GM23248 (cell line): ENCODE data around the gene MT1A. TPM values are rescaled to one million over a fixed set of nuclear protein-coding genes. Genes with fewer than 3 reads are reported as not detected.
A peak's percentile ranks its signal among the peaks of the same experiment; 100 is the strongest.

ENCODE experiments used
- DNase-seq: peaks from one replicate; pipeline ENCODE4 v3.0.0-alpha.2; 2015
- H2AFZ ChIP-seq: fragments of 200-600 bp; sonication (generic); 2 replicates; pipeline ENCODE4 v1.6.1; 2016; ENCODE audit warnings: antibody characterized with exemption
- H3F3A ChIP-seq: fragments of 200-600 bp; sonication (generic); 2 replicates; pipeline ENCODE4 v1.6.1; 2016; ENCODE audit warnings: mild to moderate bottlenecking, antibody characterized with exemption, mixed run types; ENCODE audit not compliant: insufficient read depth
- H3K27ac ChIP-seq: fragments of 200-600 bp; sonication (generic); 2 replicates; pipeline ENCODE4 v1.5.1; 2016; ENCODE audit warnings: mild to moderate bottlenecking
- H3K27me3 ChIP-seq: fragments of 200-600 bp; sonication (generic); replicated peaks from 2 replicates; pipeline ENCODE4 v1.6.1; 2016; ENCODE audit warnings: mild to moderate bottlenecking; ENCODE audit not compliant: insufficient read depth
- H3K36me3 ChIP-seq: fragments of 200-600 bp; sonication (generic); 2 replicates; pipeline ENCODE4 v1.6.1; 2016; ENCODE audit warnings: low read depth, mild to moderate bottlenecking
- H3K4me1 ChIP-seq: fragments of 200-600 bp; sonication (generic); 2 replicates; pipeline ENCODE4 v1.6.1; 2016; ENCODE audit warnings: mild to moderate bottlenecking; ENCODE audit not compliant: insufficient read depth
- H3K4me2 ChIP-seq: fragments of 200-600 bp; sonication (generic); one replicate; pipeline ENCODE4 v1.6.1; 2016; ENCODE audit warnings: mild to moderate bottlenecking; ENCODE audit not compliant: unreplicated experiment
- H3K4me3 ChIP-seq: fragments of 200-600 bp; sonication (generic); 2 replicates; pipeline ENCODE4 v1.5.1; 2016; ENCODE audit warnings: mild to moderate bottlenecking
- H3K79me2 ChIP-seq: fragments of 200-600 bp; sonication (generic); 2 replicates; pipeline ENCODE4 v1.6.1; 2016; ENCODE audit warnings: mild to moderate bottlenecking; ENCODE audit not compliant: insufficient read depth
- H3K9ac ChIP-seq: fragments of 200-600 bp; sonication (generic); 2 replicates; pipeline ENCODE4 v1.6.1; 2016; ENCODE audit warnings: mild to moderate bottlenecking
- H3K9me2 ChIP-seq: fragments of 200-600 bp; sonication (generic); 2 replicates; pipeline ENCODE4 v1.6.1; 2016; ENCODE audit warnings: mixed run types, mild to moderate bottlenecking, moderate library complexity; ENCODE audit not compliant: insufficient read depth
- H3K9me3 ChIP-seq: fragments of 200-600 bp; sonication (generic); one replicate; pipeline ENCODE4 v1.6.1; 2017; ENCODE audit warnings: low read depth
- H4K20me1 ChIP-seq: fragments of 200-600 bp; sonication (generic); 2 replicates; pipeline ENCODE4 v1.6.0; 2016; ENCODE audit not compliant: insufficient read depth
- EZH2 ChIP-seq: fragments of 200-600 bp; sonication (generic); IDR thresholded peaks from 2 replicates; pipeline ENCODE4 v1.6.1; 2018; ENCODE audit warnings: antibody characterized with exemption, mild to moderate bottlenecking; ENCODE audit not compliant: insufficient read depth, poor library complexity, severe bottlenecking
- EZH2phosphoT487 ChIP-seq: fragments of 200-600 bp; sonication (generic); IDR thresholded peaks from 2 replicates; pipeline ENCODE4 v1.6.1; 2018; ENCODE audit warnings: antibody characterized with exemption, moderate library complexity, mild to moderate bottlenecking, low read depth; ENCODE audit not compliant: insufficient read depth
- WGBS, 2 experiments: methylation state at CpG; one replicate each; pipeline ENCODE4 v1.1.6; 2015 to 2017; ENCODE audit warnings: low lambda C conversion rate in 2 of 2, low coverage in 1 of 2; ENCODE audit errors: missing lambda C conversion rate in 2 of 2; 5-methylcytosine and 5-hydroxymethylcytosine counted together
- in situ Hi-C: fragments of 300-500 bp; cut with MboI; formaldehyde crosslinking; loops from 2 replicates; pipeline ENCODE4 v1.15.0; 2020
- polyA plus RNA-seq: library from polyadenylated mRNA; unstranded; fragments of >200 nt; fragmentation: Nextera tagmentation; extraction: Ambion mirVana; gene quantifications from 2 replicates; pipeline ENCODE4 v1.2.1, GENCODE V29; 2016
- total RNA-seq: library from RNA; depleted of rRNA; stranded (reverse); fragments of >200 nt; shearing (Covaris generic); gene quantifications from 2 replicates; pipeline ENCODE4 v1.2.3, GENCODE V29; 2014

Gene MT1A
- total and polyA plus RNA-seq, 2 experiments from 2014 or later = 2.3 TPM; not detected in 1

DNA sequence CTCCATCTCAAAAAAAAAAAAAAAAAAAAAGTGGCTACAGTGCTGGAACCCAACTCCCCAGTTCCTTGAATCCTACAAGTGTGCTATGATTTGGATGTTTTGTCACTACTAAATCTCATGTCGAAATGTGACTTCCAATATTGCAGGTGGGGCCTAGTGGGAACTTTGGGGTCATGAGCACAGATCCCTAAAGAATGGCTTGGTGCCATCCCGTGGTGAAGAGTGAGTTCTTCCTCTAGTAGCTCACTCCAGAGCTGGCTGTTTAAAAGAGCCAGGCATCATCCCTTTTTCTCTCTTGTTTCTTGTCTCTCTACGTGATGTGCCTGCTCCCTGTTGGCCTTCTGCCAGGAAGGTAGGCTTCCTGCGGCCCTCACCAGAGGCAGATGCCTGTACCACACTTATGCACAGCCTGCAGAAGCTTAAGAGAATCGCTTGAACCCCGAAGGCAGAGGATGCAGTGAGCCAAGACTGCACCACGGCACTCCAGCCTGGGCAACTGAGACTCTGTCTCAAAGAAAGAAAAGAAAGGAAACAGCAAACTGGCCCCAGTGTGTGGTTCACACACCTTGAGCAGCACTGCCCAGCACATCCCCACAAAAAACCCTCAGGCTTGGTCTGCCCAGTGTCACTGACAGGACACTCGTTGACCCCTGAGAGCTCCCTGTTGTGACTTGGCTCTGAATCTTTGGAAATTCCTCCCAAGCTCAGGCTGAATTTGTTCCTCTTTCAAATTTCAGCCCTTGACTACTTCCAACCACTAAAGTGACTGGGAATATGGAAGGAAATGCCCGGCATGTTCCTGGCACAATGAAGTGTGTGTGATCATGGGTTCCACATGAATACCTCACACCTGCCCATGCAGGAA lies 9.7 kb upstream of the MT1A start:
- Histone ChIP-seq H3K36me3 (no peaks in the 10 kb centered on the region), H3K79me2 (peaks cover 11% of the 10 kb centered on the region), H3K4me1 (peaks cover 4% of the 10 kb centered on the region; the same call in 1 of the 2 replicates), H3K27ac (no peak overlapping the region), H3K4me2 (no peak overlapping the region), H3F3A (peaks cover 36% of the 10 kb centered on the region), H3K4me3 (no peak overlapping the region), H4K20me1 (no peaks in the 10 kb centered on the region), H3K9me2 (no peaks in the 10 kb centered on the region), H3K9me3 (no peaks in the 10 kb centered on the region), H3K27me3 (no peaks in the 10 kb centered on the region), H2AFZ (no peak overlapping the region), H3K9ac (no peak overlapping the region)
- DNase-seq = peak; percentile 37
- in situ Hi-C loops = no loop called here
- TF ChIP-seq EZH2phosphoT487 (no peak), EZH2 (no peak)
- WGBS, 2 experiments = 45 to 48% methylated on average over 9 of the region's 9 CpGs

GRCh38 chr16:56629531-56629930 lies 8.9 kb upstream of the MT1A start:
- no peak overlapping the region for H3K27ac ChIP-seq
- H3K4me2 ChIP-seq = no peak overlapping the region
- no peak overlapping the region for H2AFZ ChIP-seq
- 81 to 85% methylated on average over 3 of the region's 3 CpGs for WGBS, 2 experiments
- no peaks in the 10 kb centered on the region for H4K20me1 ChIP-seq
- H3K36me3 ChIP-seq = no peaks in the 10 kb centered on the region
- H3K27me3 ChIP-seq = no peaks in the 10 kb centered on the region
- H3K9me2 ChIP-seq = no peaks in the 10 kb centered on the region
- H3F3A ChIP-seq = peaks cover 36% of the 10 kb centered on the region
- DNase-seq = no peak
- peaks cover 4% of the 10 kb centered on the region; the same call in 1 of the 2 replicates for H3K4me1 ChIP-seq
- peaks cover 11% of the 10 kb centered on the region for H3K79me2 ChIP-seq
- no peaks in the 10 kb centered on the region for H3K9me3 ChIP-seq
- H3K9ac ChIP-seq = no peak overlapping the region
- in situ Hi-C loops = no loop called here
- H3K4me3 ChIP-seq = no peak overlapping the region
- no peak for TF ChIP-seq EZH2phosphoT487
- no peak for TF ChIP-seq EZH2

DNA sequence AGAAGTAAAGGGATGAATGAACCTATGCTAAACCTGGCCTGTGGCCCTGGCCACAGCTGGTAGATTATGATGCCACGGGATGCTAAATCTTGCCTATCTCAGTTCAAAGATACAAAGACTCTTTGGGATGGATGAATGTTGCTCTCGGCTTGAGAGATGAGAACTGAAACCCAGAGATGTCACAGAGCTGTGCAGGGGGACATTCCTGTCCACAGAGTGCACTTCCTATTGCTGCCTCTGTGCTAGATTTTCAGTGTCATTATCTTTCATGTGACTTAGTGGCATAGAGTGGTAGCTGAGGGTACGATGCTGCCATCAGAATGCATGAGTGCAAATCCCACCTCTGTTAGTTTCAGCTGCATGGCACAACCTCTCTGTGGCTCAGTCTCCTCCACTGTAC lies 8.3 kb upstream of the MT1A start:
- Histone ChIP-seq H4K20me1 (no peaks in the 10 kb centered on the region), H2AFZ (no peak overlapping the region), H3F3A (peaks cover 36% of the 10 kb centered on the region), H3K27me3 (no peaks in the 10 kb centered on the region), H3K27ac (no peak overlapping the region), H3K79me2 (peaks cover 11% of the 10 kb centered on the region), H3K36me3 (no peaks in the 10 kb centered on the region), H3K4me1 (peaks cover 4% of the 10 kb centered on the region; the same call in 1 of the 2 replicates), H3K4me3 (no peak overlapping the region), H3K9ac (no peak overlapping the region), H3K9me3 (no peaks in the 10 kb centered on the region), H3K9me2 (no peaks in the 10 kb centered on the region), H3K4me2 (no peak overlapping the region)
- in situ Hi-C loops = no loop called here
- WGBS, 2 experiments = 90 to 93% methylated on average over 3 of the region's 3 CpGs
- no peak for DNase-seq
- no peak for TF ChIP-seq EZH2
- TF ChIP-seq EZH2phosphoT487 = no peak

- Histone ChIP-seq H2AFZ (no peak overlapping the region), H3K79me2 (peaks cover 6% of the 10 kb centered on the region), H4K20me1 (no peaks in the 10 kb centered on the region), H3K4me3 (no peak overlapping the region), H3K27me3 (no peaks in the 10 kb centered on the region), H3K27ac (no peak overlapping the region), H3K9me2 (no peaks in the 10 kb centered on the region), H3K9me3 (no peaks in the 10 kb centered on the region), H3K4me2 (no peak overlapping the region), H3K9ac (no peak overlapping the region), H3K4me1 (peaks cover 4% of the 10 kb centered on the region; the same call in 1 of the 2 replicates), H3K36me3 (no peaks in the 10 kb centered on the region), H3F3A (peaks cover 31% of the 10 kb centered on the region)
- 96 to 97% methylated on average over 10 of the region's 10 CpGs for WGBS, 2 experiments
- DNase-seq = no peak
- in situ Hi-C loops = no loop called here
- no peak for TF ChIP-seq EZH2phosphoT487
- no peak for TF ChIP-seq EZH2
Measured at GRCh38 chr16:56631197-56631596, 7.3 kb upstream of the MT1A start.
